HFF-Myc (cell line): ENCODE data around the gene SPECC1.
"Not testable (repeated sequence)": the region's sequence is repeated elsewhere in the genome, so short reads cannot be mapped to it uniquely, and the experiment has no call there.

ENCODE experiments used
- DNase-seq: peaks from one replicate; pipeline ENCODE4 v3.0.0-alpha.2; 2011; ENCODE audit warnings: low read depth; ENCODE audit errors: extremely low read depth
- H3K4me3 ChIP-seq: replicated peaks from 2 replicates; pipeline ENCODE4 v1.5.1; 2011; ENCODE audit warnings: low read depth, mild to moderate bottlenecking, control low read depth, low read length
- CTCF ChIP-seq: IDR thresholded peaks from 2 replicates; pipeline ENCODE4 v1.5.1; 2012; ENCODE audit warnings: mild to moderate bottlenecking, low read depth, low read length, control low read depth; ENCODE audit errors: missing control alignments

The SPECC1 gene

GRCh38 chr17:20259668-20260067, 250.5 kb downstream of the SPECC1 start:
- DNase-seq: no peak
- no peak for TF ChIP-seq CTCF
- no peak overlapping the region for H3K4me3 ChIP-seq

GRCh38 chr17:20260268-20260667, 251.1 kb downstream of the SPECC1 start:
- H3K4me3 ChIP-seq: no peak overlapping the region
- DNase-seq: no peak
- TF ChIP-seq CTCF: no peak

DNA sequence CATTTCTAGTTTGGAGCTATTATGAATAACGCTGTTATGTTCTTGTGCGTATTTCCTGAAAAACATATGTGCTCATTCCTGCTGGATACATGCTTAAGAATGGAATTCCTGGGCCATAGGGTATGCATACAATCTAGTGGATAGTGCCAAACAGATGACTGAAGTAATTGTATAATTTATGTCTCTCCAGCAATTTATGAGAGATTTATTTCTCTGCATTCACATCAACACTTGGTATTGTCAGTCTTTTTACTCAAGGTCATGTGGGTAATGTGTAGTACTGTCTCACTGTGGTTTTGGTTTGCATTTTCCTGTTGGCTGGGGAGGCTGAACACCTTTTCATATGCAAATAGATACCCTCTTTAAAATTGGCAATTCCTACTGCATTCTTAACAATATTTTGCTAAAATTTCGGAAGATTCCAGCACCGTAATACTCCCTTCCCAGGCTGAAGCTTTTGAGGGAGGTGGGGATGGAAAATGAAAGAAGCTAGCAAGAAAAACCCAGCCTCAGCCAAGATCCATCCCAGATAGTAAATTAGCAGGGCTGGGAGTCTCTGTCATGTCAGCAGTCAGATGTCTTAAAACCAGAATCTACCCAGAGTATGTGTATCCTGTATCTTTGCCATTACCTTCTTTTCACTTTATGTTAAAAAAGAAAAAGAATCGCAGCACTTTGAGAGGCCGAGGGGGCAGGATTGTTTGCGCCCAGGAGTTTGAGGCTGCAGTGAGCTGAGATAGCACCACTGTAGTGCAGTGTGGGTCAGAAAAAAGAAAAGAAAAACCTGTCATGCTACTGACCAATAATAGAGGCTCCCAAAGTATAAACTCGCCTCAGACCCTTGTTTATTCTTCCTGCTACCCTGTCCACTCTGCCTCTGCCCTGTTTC, 253.3 kb downstream of the SPECC1 start:
- H3K4me3 ChIP-seq: no peak overlapping the region
- TF ChIP-seq CTCF: no peak
- no peak for DNase-seq

DNA sequence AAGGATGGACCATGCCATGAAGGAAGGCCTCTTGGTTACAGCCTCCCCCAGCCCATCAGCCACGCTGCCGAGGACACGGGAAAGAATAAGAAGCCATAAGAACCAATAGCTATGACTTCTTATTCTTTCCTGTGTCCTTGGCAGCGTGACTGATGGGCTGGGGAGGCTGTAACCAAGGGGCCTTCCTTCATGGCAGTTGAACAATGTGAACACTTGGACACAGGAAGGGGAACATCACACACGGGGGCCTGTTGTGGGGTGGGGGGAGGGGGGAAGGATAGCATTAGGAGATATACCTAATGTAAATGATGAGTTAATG, 253.9 kb downstream of the SPECC1 start:
- H3K4me3 ChIP-seq, DNase-seq: not testable (repeated sequence)

GRCh38 chr17:20263595-20263994, 254.4 kb downstream of the SPECC1 start:
- H3K4me3 ChIP-seq: no peak overlapping the region
- DNase-seq: no peak
- TF ChIP-seq CTCF: no peak

GRCh38 chr17:20264996-20265395, 255.8 kb downstream of the SPECC1 start:
- H3K4me3 ChIP-seq: no peak overlapping the region
- no peak for TF ChIP-seq CTCF
- DNase-seq: no peak

- no peak overlapping the region for H3K4me3 ChIP-seq
- no peak for DNase-seq
- no peak for TF ChIP-seq CTCF
Measured at GRCh38 chr17:20266806-20267458, 257.8 kb downstream of the SPECC1 start.
